Measurements from ENCODE around the gene HBS1L. TPM values are rescaled to one million over a fixed set of nuclear protein-coding genes. Genes with fewer than 3 reads are reported as not detected.

HBS1L gene
- total and polyA plus RNA-seq, 8 donors, result 14.3 to 63.5 (median 30.7) TPM

- no peak for DNase-seq
- TF ChIP-seq POLR2AphosphoS5 (IDR thresholded peaks at IDR 0.05), result no peak
- no peak for TF ChIP-seq POLR2A (IDR thresholded peaks at IDR 0.05)
- no peak for TF ChIP-seq EP300 (IDR thresholded peaks at IDR 0.05)
- TF ChIP-seq CTCF (IDR thresholded peaks at IDR 0.05), result no peak
- H3K4me3 ChIP-seq, result no peak overlapping the region
- WGBS, 5 donors, result 65 to 83% (median 79%) methylated on average over 1 of the region's 1 CpG
- intact Hi-C loops (cut with DNase I; ENCODE audit: low total_unique reads), result no loop called here
- H3K27ac ChIP-seq, result no peak overlapping the region
- H3K9me3 ChIP-seq, result no peaks in the 10 kb centered on the region
- H3K4me1 ChIP-seq, result no peaks in the 10 kb centered on the region
- no peaks in the 10 kb centered on the region for H3K27me3 ChIP-seq
- no peaks in the 10 kb centered on the region for H3K36me3 ChIP-seq
Measured at GRCh38 chr6:134910593-134910935, 144.1 kb downstream of the HBS1L start.

Other genes with a start within 250 kb of the HBS1L start
- gene ALDH8A1, start 104.7 kb downstream of the HBS1L start, total RNA-seq, result 1 to 10 TPM in 1 of 5 donors, not detected in 4; 3.3 TPM
- under 1 TPM in 2 of 3 donors, not detected in 1; 0.12 to 0.45 TPM for gene ALDH8A1, start 104.7 kb downstream of the HBS1L start, polyA plus RNA-seq
- gene MYB, start 126.5 kb upstream of the HBS1L start, total RNA-seq, result 100 to 1,000 TPM in 1 of 5 donors, 1 to 10 TPM in 2, not detected in 2; 4.2 to 118 (median 8.3) TPM
- 1 to 10 TPM in 2 of 3 donors, under 1 TPM in 1; 0.56 to 1.6 (median 1.2) TPM for gene MYB, start 126.5 kb upstream of the HBS1L start, polyA plus RNA-seq

Data from stomach (tissue), 9 donors.